HuH-7.5 (cell line): ENCODE data around the gene CENPV.
"Not testable (repeated sequence)": the region's sequence is repeated elsewhere in the genome, so short reads cannot be mapped to it uniquely, and the experiment has no call there.

Experiments used
- DNase-seq: peaks from one replicate; pipeline ENCODE4 v3.0.0; 2011; ENCODE audit warnings: low spot score

The CENPV gene

DNA sequence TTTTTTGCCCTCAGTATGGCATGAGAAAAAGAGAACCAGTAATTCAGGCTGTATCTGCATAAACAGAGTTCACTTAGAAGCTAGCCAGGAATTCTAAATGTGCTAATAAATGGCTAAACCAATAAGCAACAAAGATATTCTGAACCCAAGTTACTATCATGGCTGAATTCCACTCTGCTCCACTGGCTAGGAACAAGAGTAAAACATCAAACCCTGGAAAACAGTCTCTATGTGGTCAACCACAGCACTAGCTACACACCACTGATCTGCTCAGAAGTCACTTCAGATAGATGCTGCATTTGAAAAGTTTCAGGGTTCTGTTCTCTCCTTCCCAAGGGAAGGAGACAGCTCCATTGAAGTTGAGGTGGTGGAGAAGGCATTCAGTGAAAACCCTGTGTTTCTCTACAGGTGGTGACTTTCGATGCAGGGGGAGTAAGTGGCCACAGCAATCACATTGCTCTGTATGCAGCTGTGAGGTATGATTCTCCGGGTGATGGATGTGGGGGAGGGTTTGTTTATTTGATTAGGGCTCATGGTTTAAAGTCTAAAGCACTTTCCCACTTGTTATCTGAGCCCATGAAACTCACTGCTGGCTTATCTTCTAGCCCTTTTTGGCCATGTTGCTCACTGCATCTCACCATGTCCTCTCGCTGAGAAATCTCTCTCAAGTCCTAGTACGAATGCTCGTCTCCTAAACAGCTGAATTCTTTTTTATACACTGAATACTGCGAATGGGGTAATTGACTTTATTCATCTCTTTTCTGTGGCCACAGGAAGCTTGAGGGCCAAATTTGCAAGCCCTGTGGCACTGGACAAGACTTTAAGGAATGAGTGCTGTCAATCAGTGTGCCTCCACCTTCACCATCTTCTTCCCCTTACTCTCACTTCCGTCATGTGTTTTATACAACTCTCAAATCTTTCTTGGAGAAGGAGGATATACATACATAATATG lies 39.9 kb downstream of the CENPV start:
- peak; percentile 61 for DNase-seq

- not testable (repeated sequence) for DNase-seq
Observed at GRCh38 chr17:16312061-16312460, 41.2 kb downstream of the CENPV start.

DNA sequence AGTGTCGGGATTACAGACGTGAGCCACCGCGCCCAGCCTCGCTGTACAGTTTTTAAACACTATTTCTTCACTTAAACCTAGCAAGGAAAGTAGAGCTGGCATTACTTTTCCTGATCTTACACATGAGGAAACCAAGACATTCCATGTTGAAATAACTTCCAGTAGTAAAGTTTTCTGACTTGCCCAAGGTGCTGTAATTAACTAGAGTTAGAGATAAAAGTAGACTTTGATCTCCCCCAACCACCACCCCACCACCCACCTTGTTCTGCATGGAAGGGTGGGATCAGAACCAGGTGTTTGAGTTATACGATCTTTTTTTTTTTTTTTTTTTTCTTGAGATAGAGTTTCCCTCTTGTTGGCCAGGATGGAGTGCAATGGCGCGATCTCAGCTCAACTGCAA lies 47.1 kb downstream of the CENPV start:
- DNase-seq: no peak

GRCh38 chr17:16304830-16305229 lies 48.4 kb downstream of the CENPV start:
- DNase-seq: no peak

- DNase-seq: no peak
Observed at GRCh38 chr17:16302856-16303255, 50.4 kb downstream of the CENPV start.

DNA sequence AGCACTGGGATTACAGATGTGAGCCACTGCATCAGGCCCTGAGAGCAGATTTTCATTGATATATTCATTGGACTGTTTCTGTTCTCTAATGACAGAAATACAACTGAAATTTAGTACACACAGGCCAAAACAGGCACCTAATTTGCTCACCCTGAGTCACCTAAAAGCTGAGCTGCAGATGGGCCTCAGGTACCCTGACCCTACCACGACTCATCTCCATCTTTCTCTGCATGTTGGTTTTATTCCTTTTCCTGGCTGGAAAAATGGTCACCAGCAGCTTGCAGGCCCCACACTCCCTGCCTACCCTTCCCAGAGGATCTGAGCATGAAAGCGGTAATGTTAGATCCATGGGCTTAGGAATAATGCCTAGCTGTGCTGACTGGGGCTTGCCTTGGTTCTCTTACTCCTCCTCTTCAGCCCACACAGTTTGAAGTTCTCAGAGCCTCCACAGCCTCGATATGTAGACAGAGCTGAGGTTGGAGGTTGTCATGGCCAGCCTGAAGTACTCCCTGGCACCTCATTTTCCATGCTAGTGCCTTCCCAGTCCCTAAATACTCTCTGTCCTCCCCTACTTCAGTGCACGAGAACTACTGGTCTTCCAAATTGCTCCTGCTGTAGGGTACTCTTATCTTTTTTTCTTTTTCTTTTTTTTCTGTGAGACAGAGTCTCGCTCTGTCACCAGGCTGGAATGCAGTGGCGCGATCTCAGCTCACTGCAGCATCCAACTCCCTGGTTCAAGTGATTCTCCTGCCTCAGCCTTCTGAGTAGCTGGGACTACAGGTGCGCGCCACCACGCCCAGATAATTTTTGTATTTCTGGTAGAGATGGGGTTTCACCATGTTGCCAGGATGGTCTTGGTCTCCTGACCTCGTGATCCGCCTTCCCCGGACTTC lies 51.1 kb downstream of the CENPV start:
- no peak for DNase-seq

- no peak for DNase-seq
Observed at GRCh38 chr17:16300554-16300953, 52.7 kb downstream of the CENPV start.

DNA sequence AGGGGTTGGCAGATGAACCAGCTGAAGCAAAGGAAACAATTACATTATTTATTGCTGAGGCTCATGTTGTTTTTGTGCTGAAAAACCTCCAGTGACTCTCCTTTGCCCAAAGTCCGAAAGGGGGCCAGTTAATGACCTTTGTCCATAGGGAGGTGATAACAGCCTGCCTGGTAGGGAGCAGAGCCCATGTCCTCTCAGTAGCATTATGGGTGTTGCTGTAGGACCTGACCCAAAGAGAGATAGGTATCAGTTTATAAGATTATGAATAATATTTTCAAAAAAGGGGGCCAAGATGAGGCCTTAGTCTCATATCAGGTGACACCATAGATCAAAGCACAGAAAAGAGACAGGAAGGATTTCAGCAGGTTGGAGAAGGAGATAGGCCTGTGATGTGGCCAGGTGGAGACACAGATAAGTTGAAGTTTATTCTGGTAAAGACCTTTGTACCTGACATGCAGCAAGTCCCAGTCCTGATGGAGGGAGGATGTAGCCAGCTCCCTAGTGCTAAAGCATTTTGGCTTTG lies 55.1 kb downstream of the CENPV start:
- no peak for DNase-seq

DNA sequence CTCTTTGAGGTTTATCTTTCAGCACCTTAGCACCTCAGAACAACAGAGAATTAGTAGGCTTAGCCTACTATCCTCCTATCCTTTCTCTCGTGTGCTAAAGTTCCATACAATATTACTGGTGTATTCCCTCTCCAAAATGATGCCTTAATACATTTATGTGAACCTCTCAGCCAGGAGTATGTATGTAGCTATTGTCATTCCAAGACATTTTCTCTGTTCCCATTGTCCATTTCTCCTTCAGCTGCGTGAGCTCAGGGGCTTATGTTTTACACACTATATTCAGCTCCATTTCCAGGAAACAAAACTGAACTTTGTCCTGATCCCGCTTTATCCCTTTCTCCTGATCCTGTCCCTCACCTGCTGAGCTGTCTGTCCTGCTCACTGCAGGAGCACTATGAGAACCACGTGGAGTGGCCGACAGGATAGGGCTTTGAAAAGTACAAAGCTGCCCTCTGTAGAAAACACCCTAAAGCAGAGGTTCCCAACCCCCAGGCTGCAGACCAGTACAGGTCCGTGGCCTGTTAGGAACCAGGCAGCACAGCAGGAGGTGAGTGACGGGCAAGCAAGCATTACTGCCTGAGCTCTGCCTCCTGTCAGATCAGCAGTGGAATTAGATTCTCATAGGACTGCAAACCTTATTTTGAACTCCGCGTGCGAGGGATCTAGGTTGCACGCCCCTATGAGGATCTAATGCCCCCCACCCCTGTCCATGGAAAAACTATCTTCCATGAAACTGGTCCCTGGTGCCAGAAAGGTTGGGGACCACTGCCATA lies 55.7 kb downstream of the CENPV start:
- no peak for DNase-seq

DNA sequence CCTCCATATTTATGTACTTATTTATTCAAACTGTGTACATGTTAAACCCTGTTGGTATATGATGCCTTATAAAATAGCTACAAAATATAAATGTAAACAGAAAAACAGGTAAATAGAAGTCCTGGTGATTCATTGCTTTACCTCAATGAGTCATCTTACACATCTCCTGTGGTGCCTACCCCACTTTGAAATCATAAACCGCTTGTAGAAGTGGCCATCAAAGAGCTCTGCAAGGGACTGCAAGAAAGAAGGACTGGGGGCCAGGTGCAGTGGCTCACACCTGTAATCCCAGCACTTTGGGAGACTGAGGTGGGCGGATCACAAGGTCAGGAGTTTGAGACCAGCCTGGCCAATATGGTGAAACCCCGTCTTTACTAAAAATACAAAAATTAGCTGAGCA lies 57.2 kb downstream of the CENPV start:
- not testable (repeated sequence) for DNase-seq

- no peak for DNase-seq
Observed at GRCh38 chr17:16294560-16294959, 58.7 kb downstream of the CENPV start.

DNA sequence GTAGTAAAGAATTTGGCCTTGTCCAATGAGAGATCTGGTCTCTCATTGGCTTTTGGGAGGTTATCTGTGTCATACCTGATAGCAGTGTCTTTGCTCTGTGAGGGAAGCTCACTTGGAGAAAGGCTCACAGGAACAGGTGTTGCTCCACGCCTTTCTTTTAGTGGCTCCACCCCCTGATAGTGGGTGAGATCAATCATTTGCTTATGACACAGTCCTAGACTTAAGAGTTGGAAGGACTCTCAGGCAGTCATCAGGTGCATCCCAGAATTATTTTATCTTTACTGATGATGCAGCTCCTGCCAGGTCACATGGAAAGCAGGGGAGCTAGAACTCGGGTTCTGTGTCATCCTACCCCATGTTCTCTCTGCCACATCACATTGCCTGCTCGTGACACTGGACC lies 59.3 kb downstream of the CENPV start:
- no peak for DNase-seq
